CD4-positive, alpha-beta T cell treated with Interleukin-2 at 100 ng/mL for 4 hours (primary cell): ENCODE results near the gene MED26.

ENCODE experiments used
- DNase-seq: peaks from one replicate; pipeline ENCODE4 v3.0.0-alpha.2; 2020; ENCODE audit warnings: low spot score

MED26 gene

GRCh38 chr19:16612636-16613035 is 15.4 kb downstream of the MED26 start:
- DNase-seq: no peak

- no peak for DNase-seq
Observed at GRCh38 chr19:16611121-16611520, 16.9 kb downstream of the MED26 start.

GRCh38 chr19:16609511-16610200 is 18.3 kb downstream of the MED26 start:
- no peak for DNase-seq

- DNase-seq: no peak
Observed at GRCh38 chr19:16608290-16608739, 19.7 kb downstream of the MED26 start.

GRCh38 chr19:16607819-16608218 is 20.2 kb downstream of the MED26 start:
- DNase-seq: no peak

- no peak for DNase-seq
Observed at GRCh38 chr19:16605553-16605994, 22.4 kb downstream of the MED26 start.

- no peak for DNase-seq
Observed at GRCh38 chr19:16605115-16605514, 22.9 kb downstream of the MED26 start.

- DNase-seq: no peak
Observed at GRCh38 chr19:16604615-16605014, 23.4 kb downstream of the MED26 start.

GRCh38 chr19:16603090-16603489 is 24.9 kb downstream of the MED26 start:
- DNase-seq: no peak

GRCh38 chr19:16601378-16602052 is 26.5 kb downstream of the MED26 start:
- DNase-seq: no peak

- DNase-seq: no peak
Observed at GRCh38 chr19:16600824-16601223, 27.2 kb downstream of the MED26 start.

GRCh38 chr19:16599655-16600346 is 28.2 kb downstream of the MED26 start:
- no peak for DNase-seq

- no peak for DNase-seq
Observed at GRCh38 chr19:16598848-16599247, 29.2 kb downstream of the MED26 start.

- no peak for DNase-seq
Observed at GRCh38 chr19:16596399-16596798, 31.6 kb downstream of the MED26 start.

GRCh38 chr19:16595097-16595496 is 32.9 kb downstream of the MED26 start:
- DNase-seq: no peak

GRCh38 chr19:16594681-16595091 is 33.3 kb downstream of the MED26 start:
- DNase-seq: peak; percentile 49

- peak; percentile 38 for DNase-seq
Observed at GRCh38 chr19:16594131-16594586, 33.8 kb downstream of the MED26 start.

- no peak for DNase-seq
Observed at GRCh38 chr19:16593181-16593580, 34.8 kb downstream of the MED26 start.

GRCh38 chr19:16591803-16592556 is 36.0 kb downstream of the MED26 start:
- DNase-seq: no peak

GRCh38 chr19:16590876-16591802 is 36.9 kb downstream of the MED26 start:
- no peak for DNase-seq

- DNase-seq: no peak
Observed at GRCh38 chr19:16589917-16590316, 38.1 kb downstream of the MED26 start.
